Hippocampal formation (tissue), 2 donors: ENCODE data around the gene PTPRM.

ENCODE experiments used
- DNase-seq, 2 donors: peaks; one replicate each; lab custom pipeline; 2025; lab: John Stamatoyannopoulos, UW

PTPRM gene

GRCh38 chr18:7567474-7568425 lies 634 bp downstream of the PTPRM start:
- DNase-seq = peak in 1 of 2 donors; percentile 43

- peak in 1 of 2 donors; percentile 20 for DNase-seq
Observed at GRCh38 chr18:7568426-7568825, 1.3 kb downstream of the PTPRM start.

GRCh38 chr18:7571626-7572025 lies 4.5 kb downstream of the PTPRM start:
- no peak for DNase-seq

GRCh38 chr18:7572822-7573221 lies 5.7 kb downstream of the PTPRM start:
- no peak for DNase-seq

GRCh38 chr18:7575465-7576028 lies 8.4 kb downstream of the PTPRM start:
- DNase-seq = no peak

- DNase-seq = no peak
Observed at GRCh38 chr18:7576077-7576476, 9.0 kb downstream of the PTPRM start.

- no peak for DNase-seq
Observed at GRCh38 chr18:7576685-7577084, 9.6 kb downstream of the PTPRM start.

- no peak for DNase-seq
Observed at GRCh38 chr18:7577706-7578105, 10.6 kb downstream of the PTPRM start.

GRCh38 chr18:7579176-7579917 lies 12.2 kb downstream of the PTPRM start:
- DNase-seq = no peak

- no peak for DNase-seq
Observed at GRCh38 chr18:7579918-7580542, 12.9 kb downstream of the PTPRM start.

- no peak for DNase-seq
Observed at GRCh38 chr18:7584646-7585275, 17.6 kb downstream of the PTPRM start.

- DNase-seq = no peak
Observed at GRCh38 chr18:7585276-7585670, 18.2 kb downstream of the PTPRM start.

GRCh38 chr18:7586379-7586778 lies 19.3 kb downstream of the PTPRM start:
- DNase-seq = no peak

GRCh38 chr18:7590826-7591560 lies 23.9 kb downstream of the PTPRM start:
- DNase-seq = no peak

GRCh38 chr18:7592305-7593071 lies 25.4 kb downstream of the PTPRM start:
- DNase-seq = no peak

GRCh38 chr18:7593218-7593819 lies 26.2 kb downstream of the PTPRM start:
- DNase-seq = no peak

- no peak for DNase-seq
Observed at GRCh38 chr18:7596147-7596546, 29.0 kb downstream of the PTPRM start.

- no peak for DNase-seq
Observed at GRCh38 chr18:7597500-7597899, 30.4 kb downstream of the PTPRM start.

- DNase-seq = no peak
Observed at GRCh38 chr18:7598167-7599047, 31.3 kb downstream of the PTPRM start.
